C4-2B (cell line): Measurements from ENCODE around the gene COPS6.
A peak's percentile ranks its signal among the peaks of the same experiment; 100 is the strongest.

Experiments used
- H3K27ac ChIP-seq: fragments of 450-650 bp; 2 replicates; pipeline ENCODE4 v1.5.1; 2017
- CTCF ChIP-seq: fragments of 450-650 bp; conservative IDR thresholded peaks from 2 replicates; pipeline ENCODE4 v1.5.1; 2017; ENCODE audit warnings: mild to moderate bottlenecking
- ZFX ChIP-seq: fragments of 450-650 bp; IDR thresholded peaks from 2 replicates; pipeline ENCODE4 v1.6.1; 2017

Gene COPS6

GRCh38 chr7:100088621-100089457 is at the start of gene COPS6:
Gene COPS6, plus strand, starts transcription at chr7:100088969. Its CDS starts 22 bp downstream, at chr7:100088991.
- H3K27ac ChIP-seq: peak within 1 kb of the TSS; percentile 84
- peak; percentile 90; the same call in 1 of the 2 replicates for TF ChIP-seq ZFX
- no peak for TF ChIP-seq CTCF

GRCh38 chr7:100040575-100040974 is 48.2 kb upstream of the COPS6 start:
- no peak overlapping the region for H3K27ac ChIP-seq
- TF ChIP-seq ZFX: no peak
- TF ChIP-seq CTCF: no peak

GRCh38 chr7:100044718-100045117 is 44.1 kb upstream of the COPS6 start:
- H3K27ac ChIP-seq: no peak overlapping the region

GRCh38 chr7:100048680-100049079 is 40.1 kb upstream of the COPS6 start:
- TF ChIP-seq CTCF (no peak), ZFX (no peak)
- no peak overlapping the region for H3K27ac ChIP-seq

More at GRCh38 chr7:100044718-100045117, 44.1 kb upstream of the COPS6 start:
- no peak for TF ChIP-seq ZFX
- TF ChIP-seq CTCF: peak; percentile 50

GRCh38 chr7:100049441-100050291 is 39.1 kb upstream of the COPS6 start, which contains the start of gene ZSCAN21:
Gene ZSCAN21, plus strand, starts transcription at chr7:100049774. Its CDS starts 7,233 bp downstream, at chr7:100057007.
- peak; percentile 32 for TF ChIP-seq CTCF
- no peak for TF ChIP-seq ZFX
- H3K27ac ChIP-seq: peak within 1 kb of the TSS; percentile 77

GRCh38 chr7:100051611-100052010 is 37.2 kb upstream of the COPS6 start:
- H3K27ac ChIP-seq: no peak overlapping the region
- TF ChIP-seq CTCF (no peak), ZFX (no peak)
